GM21576 (cell line): ENCODE data around the gene ITPR3.

Source experiments
- ATAC-seq: cut with Tn5 transposase; IDR thresholded peaks from one replicate; pipeline ENCODE4 v1.9.1; 2021; ENCODE audit warnings: mild to moderate bottlenecking, moderate library complexity; ENCODE audit not compliant: unreplicated experiment

ITPR3 gene

DNA sequence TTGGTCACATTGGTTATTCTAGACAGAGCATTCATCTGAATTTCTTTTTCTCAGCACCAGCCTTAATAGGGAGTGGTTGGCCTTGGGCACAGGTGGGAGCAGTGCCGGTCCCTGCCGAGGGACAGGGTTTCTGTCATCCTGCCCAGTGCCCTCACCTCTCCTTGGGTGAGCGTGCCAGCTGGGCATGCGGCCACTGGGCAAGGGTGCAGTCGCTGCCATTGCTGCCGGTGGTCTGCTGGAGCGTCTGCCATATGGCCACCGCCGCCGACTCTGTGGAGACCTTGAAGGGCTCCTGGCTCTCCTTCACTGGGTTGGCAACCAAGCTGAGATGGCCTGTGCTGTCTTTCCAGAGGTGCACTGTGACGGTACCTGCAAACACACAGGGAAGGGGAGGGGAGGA, 106.8 kb downstream of the ITPR3 start:
- ATAC-seq, result no peak

DNA sequence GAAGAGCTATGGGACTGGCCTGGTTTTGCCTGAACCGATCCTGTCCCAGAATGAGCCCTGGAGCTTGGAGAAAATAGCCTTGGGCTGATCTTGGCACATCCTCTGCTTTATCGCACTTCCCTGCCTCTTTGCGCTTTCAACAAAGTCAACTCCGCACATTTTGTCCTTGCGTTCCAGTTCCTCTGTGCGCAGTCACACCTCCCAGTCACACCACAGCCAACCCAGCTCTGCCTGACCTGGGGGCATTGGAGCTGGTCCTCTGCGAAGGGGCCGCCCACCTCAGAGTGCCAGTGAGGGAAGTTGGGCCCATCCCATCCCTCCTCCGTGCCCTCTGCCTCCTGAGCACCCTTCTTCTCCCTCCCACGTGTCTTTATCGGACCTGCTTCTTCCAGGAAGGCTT, 107.3 kb downstream of the ITPR3 start:
- no peak for ATAC-seq

DNA sequence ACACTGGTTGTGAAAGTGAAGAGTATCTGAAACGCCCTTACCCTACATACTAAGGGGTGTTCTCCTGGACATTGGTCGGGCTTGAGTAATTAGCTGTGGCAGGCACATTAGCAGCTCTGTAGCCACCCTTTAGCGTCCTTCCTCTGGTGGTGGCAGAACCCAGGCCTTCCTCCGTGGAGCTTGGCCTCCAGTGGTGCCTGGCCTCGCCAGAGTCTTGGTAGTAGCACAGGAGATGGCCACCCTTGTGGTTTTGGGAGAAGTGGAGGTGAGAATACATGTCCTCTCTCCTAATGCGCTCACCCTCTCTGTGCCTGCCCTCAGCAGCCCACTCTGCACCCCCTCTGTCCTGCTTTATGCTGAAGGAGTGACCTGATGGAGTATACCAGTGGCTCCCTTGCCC, 107.9 kb downstream of the ITPR3 start:
- ATAC-seq, result no peak

- no peak for ATAC-seq
Measured at GRCh38 chr6:33730611-33731010, 109.5 kb downstream of the ITPR3 start.

GRCh38 chr6:33731035-33731434, 109.9 kb downstream of the ITPR3 start:
- ATAC-seq, result no peak

DNA sequence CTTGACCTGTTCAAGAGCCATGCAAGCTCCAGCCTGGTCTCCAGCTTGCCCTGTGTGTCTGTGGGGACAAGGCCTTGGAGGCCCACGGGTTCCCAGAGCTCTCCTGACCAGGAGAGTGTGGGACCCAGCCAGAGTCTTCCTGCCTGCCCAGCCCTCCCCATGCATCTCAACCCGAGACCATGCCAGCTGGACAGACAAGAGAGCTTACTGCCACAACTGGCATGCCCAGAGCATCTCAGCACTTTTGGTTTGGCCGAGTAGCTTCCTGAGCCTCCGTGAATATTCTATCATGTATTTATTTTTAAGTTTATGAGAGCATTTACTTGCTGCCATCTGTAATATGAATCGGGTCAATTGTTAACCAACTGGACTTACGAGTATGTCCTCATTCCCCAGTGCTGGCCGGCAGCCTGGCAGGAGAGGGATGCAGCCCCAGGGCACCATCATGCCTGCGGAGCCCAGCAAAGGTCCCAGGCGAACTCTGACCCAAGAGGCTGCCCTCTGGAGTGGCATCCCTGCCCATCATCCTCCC, 110.7 kb downstream of the ITPR3 start:
- no peak for ATAC-seq

GRCh38 chr6:33732385-33732784, 111.3 kb downstream of the ITPR3 start:
- no peak for ATAC-seq

- ATAC-seq, result no peak
Measured at GRCh38 chr6:33732817-33733708, 111.9 kb downstream of the ITPR3 start.

- no peak for ATAC-seq
Measured at GRCh38 chr6:33733709-33734007, 112.5 kb downstream of the ITPR3 start.

DNA sequence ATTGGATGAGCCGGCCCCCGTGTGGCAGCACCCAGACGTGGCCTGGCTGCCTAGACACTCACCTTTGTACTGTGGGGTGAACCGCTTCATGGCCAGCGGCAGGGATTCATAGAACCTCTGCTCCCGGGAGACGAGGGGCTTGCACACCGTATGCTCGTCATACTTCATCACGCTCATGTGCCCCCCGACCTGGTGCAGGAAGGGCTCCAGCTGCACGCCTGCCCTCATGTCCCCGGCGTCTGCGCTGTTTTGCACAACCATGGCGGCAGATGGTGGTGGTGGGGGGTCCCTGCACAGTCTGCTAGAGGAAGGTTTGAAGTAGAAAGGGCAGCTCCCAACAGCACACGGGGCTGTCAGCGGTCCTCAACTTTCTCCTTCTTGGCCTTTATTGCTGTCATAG, 114.1 kb downstream of the ITPR3 start:
- no peak for ATAC-seq

- ATAC-seq, result no peak
Measured at GRCh38 chr6:33737267-33738026, 116.3 kb downstream of the ITPR3 start.

GRCh38 chr6:33738153-33738552, 117.0 kb downstream of the ITPR3 start:
- no peak for ATAC-seq

GRCh38 chr6:33738879-33739278, 117.8 kb downstream of the ITPR3 start:
- no peak for ATAC-seq

DNA sequence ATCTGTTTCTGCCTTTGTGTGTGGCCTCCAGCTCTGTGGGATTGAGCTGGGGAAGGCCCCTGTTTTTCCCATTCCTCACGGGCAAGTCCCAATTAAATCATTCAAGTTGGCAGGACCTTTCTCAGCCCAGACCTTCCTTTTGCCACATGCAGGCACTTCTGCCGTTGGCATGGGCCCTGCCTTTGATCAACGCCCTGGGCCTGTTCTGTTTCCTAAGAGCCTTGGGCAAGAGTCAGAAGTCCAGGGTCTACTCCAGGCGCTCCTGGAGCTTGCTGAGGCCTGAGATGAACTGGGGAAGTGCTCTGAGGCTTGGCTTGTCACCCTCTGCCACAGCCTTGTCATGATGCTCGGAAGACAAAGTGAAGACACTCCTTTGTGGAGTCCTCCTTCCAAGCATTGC, 118.4 kb downstream of the ITPR3 start:
- ATAC-seq, result no peak

DNA sequence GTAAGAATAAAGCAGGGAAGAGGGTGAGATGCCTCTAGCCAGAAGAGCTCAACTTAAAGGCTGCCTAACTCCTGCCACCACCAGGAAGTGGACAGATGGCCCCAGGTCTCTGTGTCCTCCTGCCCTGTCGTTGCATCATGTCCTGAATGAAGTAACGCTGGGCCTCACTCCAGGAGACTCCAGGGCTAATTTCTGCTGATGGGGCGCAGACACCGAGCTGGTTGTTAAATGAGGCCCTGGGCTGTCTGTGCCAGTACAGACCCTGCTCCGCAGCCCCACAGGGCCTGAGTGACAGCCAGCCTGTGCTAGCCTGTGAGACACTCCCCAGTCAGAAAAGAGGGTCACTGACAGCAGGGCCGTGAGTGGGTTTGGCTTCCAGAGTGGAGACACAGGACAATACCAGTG, 119.1 kb downstream of the ITPR3 start:
- ATAC-seq, result no peak

DNA sequence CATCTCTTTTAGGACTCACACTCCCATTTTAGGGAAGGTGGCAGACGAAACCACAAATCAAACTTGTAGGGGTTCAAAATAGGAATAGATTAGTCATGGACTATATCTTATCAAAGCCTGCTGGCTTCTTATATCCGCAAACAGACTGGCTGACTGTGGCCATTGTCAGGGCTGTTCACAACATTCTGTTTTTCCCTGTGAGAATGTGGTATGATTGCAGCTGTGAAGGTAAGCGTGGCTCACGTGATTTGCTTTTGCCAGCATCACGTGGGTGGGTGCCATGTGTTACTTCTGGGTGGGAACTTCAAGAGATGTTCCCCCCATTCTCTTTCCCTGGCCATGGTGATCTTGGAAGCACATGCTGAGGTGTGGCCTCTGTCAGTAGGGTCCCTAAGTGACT, 119.7 kb downstream of the ITPR3 start:
- ATAC-seq, result no peak

DNA sequence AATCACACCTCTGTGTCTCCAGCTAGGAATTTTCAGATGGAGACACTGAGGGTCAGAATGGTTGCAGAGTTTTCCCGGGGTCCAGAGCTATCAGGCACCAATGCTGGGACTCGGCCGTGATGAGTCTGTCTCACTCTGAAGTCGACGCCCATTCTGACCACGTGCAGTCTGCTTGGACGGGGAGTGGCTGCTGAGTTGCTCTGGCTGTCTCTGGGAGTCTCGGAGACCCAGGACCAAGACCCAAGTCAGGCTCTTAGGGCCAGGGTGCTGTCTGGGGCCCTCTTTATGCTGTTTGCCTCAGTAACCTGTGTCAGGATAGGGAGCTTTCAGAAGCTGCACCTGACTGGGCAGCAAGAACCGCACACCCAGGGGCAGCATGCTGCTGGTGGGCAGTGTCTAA, 121.0 kb downstream of the ITPR3 start:
- ATAC-seq, result no peak

DNA sequence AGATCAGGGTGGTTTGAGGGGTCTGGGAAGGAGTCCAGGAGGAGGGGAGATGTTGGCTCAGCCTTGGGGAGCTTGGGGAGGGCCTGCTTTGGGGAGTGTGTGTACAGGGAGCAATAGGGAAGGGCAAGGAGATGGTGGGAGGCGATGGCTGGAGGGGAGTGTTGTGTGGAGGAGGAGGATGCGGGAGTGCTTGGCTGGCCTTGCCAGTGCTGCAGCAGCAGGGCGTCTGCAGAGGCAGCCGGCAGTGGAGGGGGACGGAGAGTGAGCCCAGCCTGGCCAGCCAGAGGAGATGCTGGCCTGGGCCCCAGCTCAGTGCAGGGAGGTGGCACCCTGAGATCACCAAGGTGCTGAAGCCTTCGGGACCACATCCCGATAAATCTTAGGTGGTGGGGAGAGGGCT, 121.7 kb downstream of the ITPR3 start:
- no peak for ATAC-seq

- no peak for ATAC-seq
Measured at GRCh38 chr6:33744001-33744848, 123.1 kb downstream of the ITPR3 start.

DNA sequence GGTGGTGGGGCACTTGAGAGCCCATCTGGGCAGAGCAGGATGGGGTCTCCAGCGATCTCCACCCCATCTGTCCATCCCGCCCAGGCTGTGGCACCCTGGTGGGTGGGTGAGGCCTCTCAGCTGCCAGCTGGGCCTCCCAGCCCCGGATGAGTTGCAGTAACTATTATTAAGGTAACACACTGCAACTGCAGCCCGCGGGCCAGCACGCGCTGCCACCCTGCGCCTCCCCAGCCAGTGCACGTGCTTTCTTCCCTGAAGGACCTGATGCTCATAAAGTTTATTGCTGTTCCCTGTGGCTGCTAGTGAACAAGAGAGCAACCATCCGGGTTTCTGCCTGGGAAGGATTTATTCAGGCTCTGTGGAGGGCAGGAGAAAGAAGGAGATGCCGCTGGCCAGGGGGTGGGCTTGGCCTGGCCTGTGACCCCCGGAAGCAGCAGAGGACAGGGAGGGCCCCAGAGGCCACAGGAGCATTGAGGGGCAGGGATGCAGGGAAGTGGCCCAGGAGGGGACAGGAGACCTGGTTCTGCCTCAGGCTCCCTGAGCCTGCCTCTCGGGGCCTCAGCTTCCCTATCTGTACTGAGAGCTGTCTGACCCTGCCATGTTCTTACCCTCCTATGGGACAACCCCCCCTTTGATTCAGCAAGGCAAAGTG, 123.9 kb downstream of the ITPR3 start:
- no peak for ATAC-seq

DNA sequence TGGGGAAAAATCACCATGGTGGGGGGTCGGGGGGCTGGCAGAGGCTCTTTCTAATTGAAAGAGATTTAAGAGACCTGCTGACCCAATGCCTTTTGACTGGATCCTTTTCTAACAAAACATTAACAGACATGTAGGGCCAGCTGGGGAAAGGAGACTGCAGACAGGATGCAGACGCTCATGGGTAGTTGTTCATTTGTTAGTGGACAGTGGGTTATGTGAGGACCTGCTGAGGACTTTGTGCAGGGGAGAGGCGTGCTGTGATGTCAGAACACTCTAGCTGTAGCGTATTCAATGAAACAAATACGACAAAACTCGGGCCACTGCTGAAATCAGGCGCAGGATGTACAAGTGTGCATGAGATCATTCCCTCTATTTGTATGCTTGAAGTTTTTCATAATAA, 124.4 kb downstream of the ITPR3 start:
- ATAC-seq, result no peak
